ENCODE results near the gene BICD2.

DNA sequence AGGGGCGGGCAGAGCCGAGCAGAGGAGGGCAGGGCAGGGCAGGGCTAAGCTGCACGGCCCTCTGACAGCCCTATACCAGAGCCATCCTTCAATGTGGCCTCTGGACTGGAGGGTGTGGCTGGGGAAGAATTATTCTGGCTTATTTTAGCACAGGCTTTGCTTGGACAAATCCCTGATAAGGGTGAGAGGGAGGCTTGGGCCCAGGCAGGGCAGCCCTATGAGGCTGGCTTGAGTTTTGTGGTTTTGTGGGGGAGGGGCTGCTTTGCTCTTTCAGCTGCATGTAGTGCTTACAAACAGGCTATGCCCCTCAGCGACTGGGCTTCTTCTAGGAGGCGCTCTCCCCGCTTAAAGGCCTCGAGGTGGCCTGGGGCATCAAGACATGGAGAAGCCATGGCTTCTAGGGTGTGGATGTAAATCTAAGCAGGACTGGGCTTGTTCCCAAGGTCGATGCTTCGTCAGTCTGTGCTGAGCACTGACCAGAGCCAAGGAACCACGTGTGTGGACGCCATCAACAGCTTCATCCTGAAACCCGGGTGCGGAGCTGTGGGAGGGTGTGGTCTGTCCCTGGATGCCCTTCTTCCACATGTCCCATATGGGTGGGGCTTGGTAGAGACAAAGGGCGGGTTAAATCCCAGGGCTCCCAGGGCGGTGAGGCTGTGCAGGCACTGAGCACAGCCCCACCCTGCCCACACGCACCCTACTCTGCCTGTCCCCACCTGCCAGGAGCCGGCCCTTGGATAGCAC lies 49.0 kb downstream of the BICD2 start:
- TF ChIP-seq, protein P1, sequence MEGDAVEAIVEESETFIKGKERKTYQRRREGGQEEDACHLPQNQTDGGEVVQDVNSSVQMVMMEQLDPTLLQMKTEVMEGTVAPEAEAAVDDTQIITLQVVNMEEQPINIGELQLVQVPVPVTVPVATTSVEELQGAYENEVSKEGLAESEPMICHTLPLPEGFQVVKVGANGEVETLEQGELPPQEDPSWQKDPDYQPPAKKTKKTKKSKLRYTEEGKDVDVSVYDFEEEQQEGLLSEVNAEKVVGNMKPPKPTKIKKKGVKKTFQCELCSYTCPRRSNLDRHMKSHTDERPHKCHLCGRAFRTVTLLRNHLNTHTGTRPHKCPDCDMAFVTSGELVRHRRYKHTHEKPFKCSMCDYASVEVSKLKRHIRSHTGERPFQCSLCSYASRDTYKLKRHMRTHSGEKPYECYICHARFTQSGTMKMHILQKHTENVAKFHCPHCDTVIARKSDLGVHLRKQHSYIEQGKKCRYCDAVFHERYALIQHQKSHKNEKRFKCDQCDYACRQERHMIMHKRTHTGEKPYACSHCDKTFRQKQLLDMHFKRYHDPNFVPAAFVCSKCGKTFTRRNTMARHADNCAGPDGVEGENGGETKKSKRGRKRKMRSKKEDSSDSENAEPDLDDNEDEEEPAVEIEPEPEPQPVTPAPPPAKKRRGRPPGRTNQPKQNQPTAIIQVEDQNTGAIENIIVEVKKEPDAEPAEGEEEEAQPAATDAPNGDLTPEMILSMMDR (IDR thresholded peaks at IDR 0.05), result no peak
- TF ChIP-seq POLR2A (IDR thresholded peaks at IDR 0.05) (no peak), EP300 (IDR thresholded peaks at IDR 0.05) (no peak)

Measured in tibial nerve (tissue), 4 donors.